Fibroblast of skin of left quadriceps (primary cell): Measurements from ENCODE around the gene FMO3.

ENCODE experiments used
- DNase-seq, 2 experiments: peaks; one replicate each; pipeline ENCODE4 v3.0.0-alpha.2; 2013; ENCODE audit warnings: low read depth in 2 of 2

FMO3 gene

GRCh38 chr1:171090604-171091003 is at the start of gene FMO3:
TSS of gene FMO3 (plus strand) at chr1:171090905. CDS start at chr1:171092659, 1,754 bp downstream.
- no peak for DNase-seq

DNA sequence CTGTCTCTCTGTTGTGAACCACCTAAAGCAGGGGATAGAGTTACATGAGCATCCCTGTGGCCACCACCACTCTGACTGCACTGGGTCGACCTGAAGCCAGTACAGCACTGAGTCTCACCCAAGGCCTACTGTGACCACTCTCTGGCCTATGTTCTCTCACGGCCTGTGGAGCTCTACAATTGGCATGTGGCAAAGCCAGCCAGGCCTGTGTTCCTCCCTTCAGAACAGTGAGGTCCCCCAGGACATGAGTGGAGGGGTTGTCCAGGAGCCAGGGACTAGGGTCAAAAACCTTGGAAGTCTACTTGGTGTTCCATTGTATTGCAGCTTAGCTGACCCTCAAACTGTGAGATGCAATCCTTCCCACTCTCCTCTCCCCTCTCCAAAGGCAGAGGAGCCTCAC is 42.7 kb upstream of the FMO3 start:
- DNase-seq, result no peak

- no peak for DNase-seq
These were observed 37.7 kb upstream of the FMO3 start for GRCh38 chr1:171052977-171053376.

DNA sequence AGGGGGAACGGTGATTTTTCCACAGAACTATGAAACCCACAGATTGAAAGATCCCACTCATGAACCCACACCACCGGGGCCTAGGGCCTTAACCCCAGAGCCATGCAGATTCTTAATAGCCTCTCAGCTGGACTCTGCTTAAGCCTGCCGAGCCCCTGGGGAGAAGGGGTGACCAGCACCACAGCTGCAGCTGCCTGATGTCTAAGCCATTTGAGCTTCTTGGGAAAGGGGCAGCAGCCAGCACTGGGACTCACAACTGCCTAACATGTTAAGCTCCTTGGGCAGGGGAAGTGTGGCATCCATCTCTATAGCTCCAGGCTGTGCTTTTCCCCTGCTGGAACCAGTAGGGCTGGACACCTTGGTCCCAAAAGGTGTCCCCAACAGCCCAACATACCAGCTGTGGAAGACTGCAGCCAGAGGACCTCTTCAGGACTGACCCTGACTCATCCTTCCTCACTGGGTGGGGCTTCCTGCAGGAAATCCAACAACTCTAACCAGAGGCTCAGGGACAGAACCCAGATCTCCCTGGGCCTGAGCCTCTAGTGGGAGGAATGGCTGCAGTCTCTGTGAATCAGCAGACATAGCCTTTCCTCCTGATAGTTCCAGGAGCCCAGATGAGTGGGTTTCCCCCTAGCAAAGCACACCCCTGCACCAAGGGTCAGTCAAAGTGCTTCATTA is 34.6 kb upstream of the FMO3 start:
- DNase-seq, result no peak

GRCh38 chr1:171061425-171062143 is 29.1 kb upstream of the FMO3 start:
- DNase-seq, result no peak

GRCh38 chr1:171062902-171063301 is 27.8 kb upstream of the FMO3 start:
- no peak for DNase-seq

GRCh38 chr1:171075041-171075440 is 15.7 kb upstream of the FMO3 start:
- no peak for DNase-seq

GRCh38 chr1:171081314-171081753 is 9.4 kb upstream of the FMO3 start:
- DNase-seq, result peak; percentile 46 to 51

- no peak for DNase-seq
These were observed 8.9 kb upstream of the FMO3 start for GRCh38 chr1:171081763-171082201.

DNA sequence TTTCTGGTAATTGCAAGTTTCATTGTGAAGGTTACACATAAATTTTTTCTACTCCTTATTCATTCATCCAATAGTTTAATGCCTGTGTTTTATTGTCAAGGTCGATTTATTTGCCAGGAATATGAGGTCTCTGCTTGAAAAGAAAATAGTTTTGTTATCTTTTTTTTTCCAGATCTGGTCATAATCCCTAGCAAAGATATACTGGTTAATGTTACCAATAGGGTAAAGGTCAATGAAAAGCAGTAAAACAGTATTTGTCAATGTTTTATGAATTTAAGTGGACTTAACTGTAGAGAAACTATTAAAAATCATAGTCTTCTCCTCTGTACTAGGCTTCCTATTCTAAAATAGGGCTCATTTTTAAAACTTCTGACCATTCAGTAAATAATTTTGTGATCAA is 8.1 kb upstream of the FMO3 start:
- DNase-seq, result no peak

DNA sequence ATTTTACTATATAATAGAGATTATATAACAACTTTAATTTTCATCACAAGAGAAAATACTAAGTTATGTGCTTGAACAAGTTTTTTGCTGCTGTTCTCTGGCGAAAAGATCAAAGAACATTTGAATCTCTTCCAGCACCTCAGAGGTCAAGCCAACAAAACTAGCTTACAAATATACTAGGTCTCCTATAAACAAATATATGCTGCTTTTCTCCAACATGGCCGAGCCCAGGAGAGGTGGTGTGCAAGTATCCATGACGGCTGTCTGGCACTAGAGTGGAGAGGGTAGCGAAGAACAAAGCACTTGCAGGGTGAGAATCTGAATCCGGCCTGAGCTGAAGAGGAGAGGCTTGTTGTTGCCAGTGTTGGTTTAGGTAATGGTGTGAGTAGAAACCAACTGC is 7.5 kb upstream of the FMO3 start:
- DNase-seq, result no peak

DNA sequence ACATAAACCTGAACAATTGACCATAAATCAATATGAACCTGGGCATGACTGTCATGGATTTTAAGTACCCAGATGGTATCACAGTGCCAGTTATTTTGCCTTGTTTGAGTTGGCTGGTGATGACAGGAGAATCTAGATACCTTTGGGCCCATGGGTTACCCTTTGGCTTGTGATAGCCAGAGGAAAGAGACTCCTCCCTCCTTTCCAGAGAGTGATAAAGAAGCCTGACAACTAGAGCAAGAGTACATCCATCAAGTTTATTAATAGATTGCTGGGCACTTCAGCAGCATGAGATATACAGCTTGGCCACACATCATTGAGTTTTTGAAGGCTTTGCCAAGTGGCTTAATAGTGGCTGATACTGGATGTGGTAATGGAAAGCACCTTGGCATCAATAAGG is 6.6 kb upstream of the FMO3 start:
- DNase-seq, result no peak

GRCh38 chr1:171084870-171085269 is 5.8 kb upstream of the FMO3 start:
- no peak for DNase-seq

DNA sequence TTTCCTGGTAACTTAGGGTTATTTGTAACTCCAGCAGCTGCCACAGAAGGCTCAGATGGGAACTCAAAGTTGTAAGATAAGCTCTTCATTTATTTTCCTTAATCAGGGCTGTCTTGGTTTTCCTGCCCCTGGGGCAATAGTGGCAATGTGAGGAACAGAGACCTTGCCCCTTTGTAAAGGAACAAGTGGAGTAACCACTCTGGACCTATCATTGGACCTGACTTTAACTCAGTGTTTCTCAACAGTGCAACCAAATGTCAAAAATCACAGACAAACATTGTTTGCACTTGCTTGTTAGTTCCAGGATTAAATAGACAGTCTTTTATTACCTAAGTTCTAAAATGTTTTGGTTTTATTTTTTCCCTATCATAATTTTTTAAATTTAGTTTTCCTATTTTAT is 2.8 kb upstream of the FMO3 start:
- no peak for DNase-seq

DNA sequence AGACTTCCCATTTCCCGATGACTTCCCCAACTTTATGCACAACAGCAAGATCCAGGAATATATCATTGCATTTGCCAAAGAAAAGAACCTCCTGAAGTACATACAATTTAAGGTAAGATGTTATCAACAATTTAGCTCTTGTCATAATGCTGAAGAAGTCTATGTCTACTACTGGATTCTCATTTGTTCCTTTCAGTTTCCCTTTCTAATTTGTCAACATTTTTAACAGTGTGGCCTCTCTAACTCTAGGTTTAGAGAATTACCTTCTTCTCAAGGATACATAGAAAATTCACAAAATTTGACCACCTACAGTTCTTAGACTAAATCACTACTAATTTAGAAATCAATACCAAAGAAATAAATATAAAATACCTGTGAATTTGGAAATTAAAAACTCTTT is 13.2 kb downstream of the FMO3 start:
- DNase-seq, result no peak

GRCh38 chr1:171107262-171107940 is 16.7 kb downstream of the FMO3 start:
- DNase-seq, result no peak

- DNase-seq, result no peak
These were observed 17.3 kb downstream of the FMO3 start for GRCh38 chr1:171107969-171108368.

- no peak for DNase-seq
These were observed 19.3 kb downstream of the FMO3 start for GRCh38 chr1:171109966-171110365.

- DNase-seq, result peak; percentile 44 to 53
These were observed 20.1 kb downstream of the FMO3 start for GRCh38 chr1:171110621-171111326.

- no peak for DNase-seq
These were observed 21.4 kb downstream of the FMO3 start for GRCh38 chr1:171112119-171112518.

GRCh38 chr1:171113382-171113781 is 22.7 kb downstream of the FMO3 start:
- no peak for DNase-seq

- DNase-seq, result no peak
These were observed 24.7 kb downstream of the FMO3 start for GRCh38 chr1:171115280-171115897.
